CD1c-positive myeloid dendritic cell (primary cell): ENCODE measurements around the gene CCDC158.

Experiments used
- DNase-seq: peaks from one replicate; pipeline ENCODE4 v3.0.0-alpha.2; 2016; ENCODE audit errors: extremely low spot score

Gene CCDC158

GRCh38 chr4:76280488-76281441 lies 140.2 kb downstream of the CCDC158 start:
- DNase-seq: no peak

- DNase-seq: no peak
Observed at GRCh38 chr4:76279462-76279861, 141.5 kb downstream of the CCDC158 start.

GRCh38 chr4:76278583-76278982 lies 142.4 kb downstream of the CCDC158 start:
- DNase-seq: no peak

GRCh38 chr4:76277667-76278066 lies 143.3 kb downstream of the CCDC158 start:
- no peak for DNase-seq

GRCh38 chr4:76276813-76277212 lies 144.1 kb downstream of the CCDC158 start:
- DNase-seq: no peak

- no peak for DNase-seq
Observed at GRCh38 chr4:76275486-76276124, 145.3 kb downstream of the CCDC158 start.

- DNase-seq: no peak
Observed at GRCh38 chr4:76272999-76273398, 147.9 kb downstream of the CCDC158 start.

GRCh38 chr4:76272582-76272981 lies 148.4 kb downstream of the CCDC158 start:
- no peak for DNase-seq

- no peak for DNase-seq
Observed at GRCh38 chr4:76272073-76272472, 148.9 kb downstream of the CCDC158 start.

GRCh38 chr4:76271248-76271647 lies 149.7 kb downstream of the CCDC158 start:
- DNase-seq: no peak

- no peak for DNase-seq
Observed at GRCh38 chr4:76270244-76271175, 150.4 kb downstream of the CCDC158 start.

- no peak for DNase-seq
Observed at GRCh38 chr4:76267811-76268210, 153.1 kb downstream of the CCDC158 start.

GRCh38 chr4:76266627-76267026 lies 154.3 kb downstream of the CCDC158 start:
- no peak for DNase-seq

- DNase-seq: no peak
Observed at GRCh38 chr4:76265631-76266218, 155.2 kb downstream of the CCDC158 start.
